H1 (cell line): ENCODE data around the gene CYB5R3. TPM values are rescaled to one million over a fixed set of nuclear protein-coding genes. Genes with fewer than 3 reads are reported as not detected.

Experiments used
- CTCF ChIA-PET: fragments of 300-600 bp; sonication (Branson Sonifier 250); formaldehyde crosslinking; loops from one replicate; lab custom pipeline; 2021; ENCODE audit not compliant: partially characterized antibody; lab: Charles Lee
- POLR2A ChIA-PET: fragments of 300-600 bp; sonication (Branson Sonifier 250); formaldehyde crosslinking; loops from one replicate; lab custom pipeline; 2021; ENCODE audit warnings: inconsistent platforms; ENCODE audit not compliant: partially characterized antibody; lab: Charles Lee
- DNase-seq, 2 experiments: peaks; one replicate each; pipeline versions ENCODE4 v3.0.0 to v3.0.0-alpha.2; 2010 to 2022; ENCODE audit warnings: low spot score in 2 of 2, low read depth in 1 of 2, mixed read lengths in 1 of 2
- FAIRE-seq: peaks from 2 replicates; lab custom pipeline; 2011; peaks lifted over from hg19 to GRCh38; lab: Jason Lieb, UNC
- H2AFZ ChIP-seq: 2 replicates; pipeline ENCODE4 v1.8.1; 2012; ENCODE audit warnings: low read length, inconsistent platforms
- H2AK5ac ChIP-seq: 2 replicates; pipeline ENCODE4 v1.6.1; 2013; ENCODE audit warnings: low read depth, low read length
- H2BK120ac ChIP-seq: replicated peaks from 2 replicates; pipeline ENCODE3; 2013; ENCODE audit warnings: low read depth, low read length, inconsistent platforms
- H2BK12ac ChIP-seq: 2 replicates; pipeline ENCODE4 v1.6.1; 2013; ENCODE audit warnings: low read depth, low read length
- H2BK15ac ChIP-seq: 2 replicates; pipeline ENCODE4 v1.6.1; 2013; ENCODE audit warnings: low read length
- H2BK20ac ChIP-seq: 2 replicates; pipeline ENCODE4 v1.6.1; 2013; ENCODE audit warnings: low read length
- H2BK5ac ChIP-seq: 2 replicates; pipeline ENCODE4 v1.6.1; 2013; ENCODE audit warnings: low read depth, low read length
- H3K14ac ChIP-seq: 2 replicates; pipeline ENCODE4 v1.6.1; 2013; ENCODE audit warnings: inconsistent platforms; ENCODE audit not compliant: insufficient read length
- H3K18ac ChIP-seq: 2 replicates; pipeline ENCODE4 v1.6.1; 2013; ENCODE audit warnings: low read length; ENCODE audit errors: extremely low read depth
- H3K23ac ChIP-seq: 2 replicates; pipeline ENCODE4 v1.6.1; 2013; ENCODE audit warnings: inconsistent platforms; ENCODE audit not compliant: insufficient read length
- H3K23me2 ChIP-seq: 2 replicates; pipeline ENCODE4 v1.6.1; 2013; ENCODE audit warnings: low read depth, low read length
- H3K27ac ChIP-seq: 2 replicates; pipeline ENCODE4 v1.6.1; 2011; ENCODE audit warnings: low read depth, low read length, inconsistent platforms
- H3K27me3 ChIP-seq, 4 experiments: replicated peaks in 1 of 4; 1 replicate in 1 of 4; 2 replicates in 3 of 4; pipeline versions ENCODE4 v1.6.1 to v1.8.1; 2011 to 2013; ENCODE audit warnings: low read length in 3 of 4, mild to moderate bottlenecking in 3 of 4, inconsistent platforms in 2 of 4, mixed read lengths in 2 of 4, moderate library complexity in 1 of 4; ENCODE audit not compliant: control insufficient read depth in 3 of 4, insufficient read depth in 3 of 4; ENCODE audit errors: extremely low read depth in 1 of 4
- H3K36me3 ChIP-seq, 4 experiments: 2 replicates each; pipeline versions ENCODE4 v1.6.1 to v1.8.1; 2011 to 2013; ENCODE audit warnings: mild to moderate bottlenecking in 4 of 4, low read length in 3 of 4, moderate library complexity in 2 of 4, control low read depth in 1 of 4, inconsistent platforms in 1 of 4; ENCODE audit not compliant: insufficient read depth in 4 of 4, control insufficient read depth in 2 of 4
- H3K4ac ChIP-seq: replicated peaks from 2 replicates; pipeline ENCODE3; 2013; ENCODE audit warnings: low read length, low read depth, mixed read lengths, inconsistent platforms; ENCODE audit not compliant: insufficient read length
- H3K4me1 ChIP-seq, 4 experiments: replicated peaks in 1 of 4; 1 replicate in 1 of 4; 2 replicates in 3 of 4; pipeline versions ENCODE4 v1.6.1 to v1.8.1; 2011 to 2013; ENCODE audit warnings: low read length in 3 of 4, inconsistent platforms in 2 of 4, mixed read lengths in 1 of 4; ENCODE audit not compliant: insufficient read depth in 4 of 4, control insufficient read depth in 3 of 4
- H3K4me2 ChIP-seq, 2 experiments: 2 replicates each; pipeline versions ENCODE4 v1.6.1 to v1.8.1; 2011 to 2013; ENCODE audit warnings: low read depth in 2 of 2, low read length in 2 of 2, control low read depth in 1 of 2, inconsistent platforms in 1 of 2, mild to moderate bottlenecking in 1 of 2; ENCODE audit not compliant: insufficient read depth in 1 of 2
- H3K4me3 ChIP-seq, 4 experiments: fragments of 200-600, 300-600 bp in 1 of 4; sonication (generic), shearing (Covaris generic), sonication (Bioruptor Twin) in 1 of 4; 2 replicates each; pipeline versions ENCODE4 v1.5.1 to v1.8.1; 2011 to 2016; ENCODE audit warnings: low read length in 4 of 4, low read depth in 3 of 4, control low read depth in 2 of 4, inconsistent platforms in 2 of 4, mild to moderate bottlenecking in 2 of 4, mixed read lengths in 1 of 4, moderate library complexity in 1 of 4; ENCODE audit not compliant: insufficient read depth in 2 of 4; ENCODE audit errors: extremely low read depth in 1 of 4
- H3K56ac ChIP-seq: replicated peaks from 2 replicates; pipeline ENCODE3; 2013; ENCODE audit warnings: low read depth, mild to moderate bottlenecking, mixed read lengths, low read length, inconsistent platforms; ENCODE audit not compliant: insufficient read length
- H3K79me1 ChIP-seq: 2 replicates; pipeline ENCODE4 v1.6.1; 2013; ENCODE audit warnings: low read depth, low read length, control low read depth
- H3K79me2 ChIP-seq, 2 experiments: 2 replicates each; pipeline versions ENCODE4 v1.6.1 to v1.8.1; 2012 to 2013; ENCODE audit warnings: low read length in 2 of 2, mild to moderate bottlenecking in 2 of 2, inconsistent platforms in 1 of 2; ENCODE audit not compliant: insufficient read depth in 2 of 2, control insufficient read depth in 1 of 2
- H3K9ac ChIP-seq, 4 experiments: replicated peaks in 1 of 4; 1 replicate in 1 of 4; 2 replicates in 3 of 4; pipeline versions ENCODE4 v1.6.1 to v1.8.1; 2011 to 2013; ENCODE audit warnings: low read depth in 3 of 4, low read length in 3 of 4, control low read depth in 2 of 4, mild to moderate bottlenecking in 2 of 4, moderate library complexity in 2 of 4, inconsistent platforms in 1 of 4; ENCODE audit errors: extremely low read depth in 1 of 4
- H3K9me3 ChIP-seq, 2 experiments: 2 replicates each; pipeline versions ENCODE4 v1.6.1 to v1.8.1; 2012 to 2013; ENCODE audit warnings: mild to moderate bottlenecking in 2 of 2, moderate library complexity in 2 of 2, control low read depth in 1 of 2, inconsistent platforms in 1 of 2, low read depth in 1 of 2, low read length in 1 of 2, mixed read lengths in 1 of 2; ENCODE audit not compliant: insufficient read depth in 2 of 2
- H4K20me1 ChIP-seq, 2 experiments: replicated peaks in 1 of 2; 2 replicates each; pipeline versions ENCODE3 to v1.8.1; 2011 to 2013; ENCODE audit warnings: inconsistent platforms in 2 of 2, low read length in 2 of 2, mild to moderate bottlenecking in 1 of 2; ENCODE audit not compliant: insufficient read depth in 2 of 2, control insufficient read depth in 1 of 2
- H4K5ac ChIP-seq: 2 replicates; pipeline ENCODE4 v1.6.1; 2013; ENCODE audit warnings: low read length, low read depth, mixed read lengths, inconsistent platforms; ENCODE audit not compliant: insufficient read length
- H4K8ac ChIP-seq: 2 replicates; pipeline ENCODE4 v1.8.0; 2013; ENCODE audit warnings: mild to moderate bottlenecking, moderate library complexity, low read length, inconsistent platforms; ENCODE audit not compliant: insufficient read depth; ENCODE audit errors: extremely low read depth
- H4K91ac ChIP-seq: replicated peaks from 2 replicates; pipeline ENCODE3; 2013; ENCODE audit warnings: low read length, mixed read lengths, inconsistent platforms; ENCODE audit not compliant: insufficient read length
- BRCA1 ChIP-seq: IDR thresholded peaks from 2 replicates; pipeline ENCODE4 v1.6.1; 2012; ENCODE audit warnings: low read depth, low read length, improper control_type of control experiment
- CBX8 ChIP-seq: fragments of 300-800, 300-1000 bp; sonication (generic); IDR thresholded peaks from 2 replicates; pipeline ENCODE4 v1.7.1; 2016; ENCODE audit warnings: low read depth, low read length, borderline replicate concordance
- SIN3A ChIP-seq, 2 experiments: IDR thresholded peaks in 1 of 2; conservative IDR thresholded peaks in 1 of 2; 2 replicates each; pipeline ENCODE4 v1.6.1; 2011 to 2012; ENCODE audit warnings: low read length in 2 of 2, improper control_type of control experiment in 1 of 2, low read depth in 1 of 2, mild to moderate bottlenecking in 1 of 2
- SIRT6 ChIP-seq: IDR thresholded peaks from one replicate; pipeline ENCODE4 v1.7.1; 2012; ENCODE audit warnings: low read length, inconsistent platforms
- TAF1 ChIP-seq: IDR thresholded peaks from 2 replicates; pipeline ENCODE4 v1.6.1; 2011; ENCODE audit warnings: mild to moderate bottlenecking, low read depth, low read length
- TCF12 ChIP-seq: IDR thresholded peaks from 2 replicates; pipeline ENCODE4 v1.6.1; 2011; ENCODE audit warnings: low read depth, mild to moderate bottlenecking, low read length
- YY1 ChIP-seq: IDR thresholded peaks from 2 replicates; pipeline ENCODE4 v1.6.1; 2011; ENCODE audit warnings: low read depth, mild to moderate bottlenecking, low read length
- WGBS, 2 experiments: shearing (Covaris generic) in 1 of 2; methylation state at CpG; one replicate each; pipeline versions ENCODE4 v1.1.6 to v1.1.7; 2013 to 2015; ENCODE audit warnings: low lambda C conversion rate in 2 of 2, mixed read lengths in 2 of 2, inconsistent platforms in 1 of 2, low coverage in 1 of 2, missing lambda C conversion rate in 1 of 2; ENCODE audit not compliant: insufficient replicate concordance in 2 of 2, insufficient coverage in 1 of 2, insufficient read length in 1 of 2; ENCODE audit errors: extremely low coverage in 1 of 2, missing lambda C conversion rate in 1 of 2; 5-methylcytosine and 5-hydroxymethylcytosine counted together
- polyA plus RNA-seq, 7 experiments: library from polyadenylated mRNA; depleted of rRNA in 3 of 7; stranded (reverse) in 5 of 7; unstranded in 2 of 7; fragments of >200 nt in 5 of 7; fragments of 200-250 nt in 2 of 7; gene quantifications; 1 replicate in 5 of 7; 2 replicates in 1 of 7; 4 replicates in 1 of 7; pipeline versions ENCODE4 v1.2.1 to v1.2.3, GENCODE V29; 2011 to 2013; ENCODE audit warnings: missing spikeins in 2 of 7, mixed read lengths in 2 of 7
- total RNA-seq: library from RNA; stranded (reverse); fragmentation: NEBNext Ultra II Directional; extraction: Animal tissue kit (Norgen Biotek cat#: 25700); gene quantifications from 2 replicates; pipeline ENCODE4 v1.2.1, GENCODE V29; 2021

The CYB5R3 gene
- total and polyA plus RNA-seq, 2 of the 8 experiments (the other 6 are each of a cell fraction or from before 2014, with no cell fraction given) = 75.3 to 113 TPM

DNA sequence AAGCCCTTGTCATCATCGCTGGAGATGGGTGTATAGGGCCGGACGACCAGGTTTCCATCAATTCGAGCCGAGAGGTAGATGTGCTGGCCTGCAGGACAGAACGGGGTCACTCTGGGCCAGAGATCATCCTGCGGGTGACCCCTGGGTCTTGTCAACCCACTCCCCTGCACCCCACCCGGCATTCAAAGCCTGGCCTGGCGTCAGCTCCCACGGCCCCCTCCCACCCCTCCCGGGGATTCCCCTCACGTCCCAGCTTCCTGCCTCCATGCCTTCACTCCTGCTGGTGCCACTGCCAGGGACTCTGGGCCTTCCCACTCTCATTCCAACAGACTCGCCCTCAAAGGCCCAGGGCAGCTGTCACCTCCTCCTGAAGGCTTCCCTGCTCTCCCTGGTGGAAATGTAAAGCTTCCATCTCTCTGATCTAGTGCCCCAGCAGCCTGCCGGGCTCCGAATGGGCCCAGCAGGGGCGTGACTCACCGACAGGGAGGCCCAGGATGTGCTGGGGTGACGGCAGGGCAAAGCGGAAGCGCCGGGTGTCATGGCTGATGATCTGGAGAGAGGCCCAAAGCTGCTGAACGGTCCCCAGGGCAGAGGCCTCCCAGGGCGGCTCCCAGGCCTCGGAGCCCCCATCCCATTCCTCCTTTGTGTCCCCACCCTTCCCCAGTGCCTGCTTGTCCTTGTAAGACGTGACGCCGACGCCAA lies 18.1 kb downstream of the CYB5R3 start:
- Histone ChIP-seq H3K27ac (no peak overlapping the region), H3K27me3 (no peaks in the 10 kb centered on the region), H3K9me3 (no peaks in the 10 kb centered on the region), H3K4me1 (no peaks in the 10 kb centered on the region), H4K20me1 (peaks cover 0 to 11% of the 10 kb centered on the region in 2 experiments), H2BK12ac (no peak overlapping the region), H3K4me2 (no peak overlapping the region), H2BK20ac (no peak overlapping the region), H3K79me1 (no peaks in the 10 kb centered on the region; the same call in 1 of the 2 replicates), H2BK15ac (no peak overlapping the region), H3K56ac (peak overlapping the region; percentile 46), H3K18ac (no peak overlapping the region), H4K91ac (peak overlapping the region; percentile 74), H4K8ac (peak overlapping the region; percentile 18; the same call in 1 of the 2 replicates), H2BK5ac (0 out of 2 replicates have a peak overlapping the region, but pooled peaks have one; percentile 35), H2BK120ac (no peak overlapping the region), H3K36me3 (peaks cover 7 to 36% (median 16%) of the 10 kb centered on the region in 4 experiments; a peak in 5 of 8 replicates), H2AFZ (no peak overlapping the region), H3K23ac (no peak overlapping the region), H3K4me3 (no peak overlapping the region), H3K23me2 (no peaks in the 10 kb centered on the region), H3K14ac (no peak overlapping the region), H4K5ac (no peak overlapping the region), H3K4ac (no peak overlapping the region), H3K79me2 (no peaks in the 10 kb centered on the region; a peak in 1 of 4 replicates), H2AK5ac (no peak overlapping the region), H3K9ac (no peak overlapping the region)
- ChIA-PET POLR2A (interaction anchor here (1.5 to 3.5 kb wide), 2 partner anchors 16 to 18 kb away, joined by 3 to 23 read pairs; partner anchors contain the start of genes CYB5R3 and POLDIP3), CTCF (interaction anchor here (0.5 to 5.0 kb wide), 7 partner anchors 9 to 66 kb away, joined by 3 to 43 read pairs (median 4); partner anchors contain the start of gene ATP5MGL)
- no peak for FAIRE-seq
- no peak for DNase-seq
- WGBS, 2 experiments = 91% methylated on average over 23 of the region's 28 CpGs; no CpG with 5 or more reads in 1 of the 2 experiments
- TF ChIP-seq CBX8 = no peak
- no peak for TF ChIP-seq BRCA1
- no peak for TF ChIP-seq YY1
- no peak for TF ChIP-seq TCF12
- TF ChIP-seq TAF1 = no peak
- no peak for TF ChIP-seq SIRT6
- no peak for TF ChIP-seq SIN3A (conservative IDR thresholded peaks at IDR 0.05 in 1 of 2, IDR thresholded peaks at IDR 0.05 in 1 of 2; ENCODE audit: low read depth in 1 of 2, low read length in 2 of 2)
